Activated CD4-positive, alpha-beta T cell treated with anti-CD3 and anti-CD28 coated beads for 36 hours (primary cell): ENCODE measurements around the gene ZNF69. TPM values are rescaled to one million over a fixed set of nuclear protein-coding genes. Genes with fewer than 3 reads are reported as not detected.
"Not testable (repeated sequence)": the region's sequence is repeated elsewhere in the genome, so short reads cannot be mapped to it uniquely, and the experiment has no call there.

Experiments used
- ATAC-seq: fragments of 200-7000 bp; cut with Tn5 transposase; one replicate; pipeline ENCODE4 v1.10.0; 2021; ENCODE audit warnings: mild to moderate bottlenecking, moderate library complexity
- CTCF ChIA-PET: fragments of 350-600 bp; sonication (Branson Sonifier 250); formaldehyde crosslinking; loops from one replicate; lab custom pipeline; 2021; ENCODE audit warnings: antibody characterized with exemption; lab: Charles Lee
- POLR2A ChIA-PET: fragments of 350-600 bp; sonication (Branson Sonifier 250); formaldehyde crosslinking; loops from one replicate; lab custom pipeline; 2021; ENCODE audit warnings: antibody characterized with exemption, inconsistent platforms; lab: Charles Lee
- DNase-seq: peaks from one replicate; pipeline ENCODE4 v3.0.0-alpha.2; 2020
- H3K27ac Mint-ChIP-seq: one replicate; pipeline ENCODE4 v1.8.0; 2021; ENCODE audit warnings: mixed read lengths
- H3K27me3 Mint-ChIP-seq: one replicate; pipeline ENCODE4 v1.8.0; 2021; ENCODE audit warnings: mixed read lengths
- H3K36me3 Mint-ChIP-seq: one replicate; pipeline ENCODE4 v1.8.0; 2021; ENCODE audit warnings: low read depth, mixed read lengths
- H3K4me1 Mint-ChIP-seq: one replicate; pipeline ENCODE4 v1.8.0; 2021; ENCODE audit warnings: mixed read lengths
- H3K4me3 Mint-ChIP-seq: one replicate; pipeline ENCODE4 v1.8.0; 2021; ENCODE audit warnings: mild to moderate bottlenecking, moderate library complexity, mixed read lengths
- H3K9me3 Mint-ChIP-seq: one replicate; pipeline ENCODE4 v1.8.0; 2021; ENCODE audit warnings: low read depth, mixed read lengths
- intact Hi-C, 2 experiments: fragments of 100-400 bp; cut with DNase I in 1 of 2; cut with micrococcal nuclease in 1 of 2; formaldehyde crosslinking; loops; one replicate each; pipeline versions ENCODE4 v1.14.2 to v1.15.1; 2022 to 2024; cut with DNase I, micrococcal nuclease
- total RNA-seq, 2 experiments: library from RNA; stranded (reverse); gene quantifications; one replicate each; pipeline ENCODE4 v1.2.3, GENCODE V29; 2021

ZNF69 gene
- total RNA-seq, result 1 to 10 TPM; 2.4 to 2.5 TPM

DNA sequence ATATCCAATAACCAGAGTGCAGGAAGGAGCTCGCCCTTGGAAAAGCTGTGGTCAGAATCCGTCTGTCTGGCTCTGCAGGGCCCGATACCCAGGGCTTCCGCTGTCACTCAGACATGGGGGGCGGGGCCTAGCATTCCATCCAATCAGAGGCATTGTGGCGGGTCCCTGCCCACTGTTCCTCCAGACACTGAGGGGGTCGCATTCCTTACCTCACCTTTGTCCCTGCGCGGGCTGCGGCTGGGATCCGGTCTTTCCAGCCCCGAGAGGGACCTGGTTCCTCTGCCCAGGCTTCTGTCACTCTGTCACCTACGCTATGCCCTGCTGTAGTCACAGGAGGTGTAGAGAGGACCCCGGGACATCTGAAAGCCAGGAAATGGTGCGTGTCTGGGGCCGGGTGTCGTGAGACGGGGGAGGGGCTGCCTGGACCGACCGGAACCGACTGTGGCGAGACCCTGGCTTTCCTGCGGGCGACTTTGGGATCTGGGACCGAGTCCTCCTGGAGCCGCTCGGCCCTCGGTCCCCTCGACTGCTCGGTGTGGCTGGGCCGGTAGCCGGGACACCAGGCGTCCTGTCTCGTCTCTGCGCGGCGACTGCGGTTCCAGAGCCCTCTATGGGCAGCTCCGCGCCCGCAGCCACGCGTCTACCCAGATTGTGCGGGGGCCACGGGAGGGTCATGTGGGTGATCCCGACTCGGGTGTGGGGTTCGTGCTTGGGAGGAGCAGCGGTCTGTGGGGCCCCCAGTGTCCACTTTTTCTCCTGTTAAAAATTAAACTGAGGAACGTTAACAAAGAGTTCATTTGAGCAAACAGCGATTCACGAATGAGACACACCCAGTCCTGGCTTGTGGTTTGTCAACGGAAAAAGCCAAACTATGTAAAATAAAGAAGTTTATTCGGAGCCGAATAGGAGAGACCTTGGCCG lies at the start of gene ZNF69:
Gene ZNF69, plus strand, starts transcription at position 172 of the 921 bp plus-strand sequence. Its CDS starts 142 bp downstream, at position 314.
- ChIA-PET POLR2A (interaction anchor here (0.6 kb wide), 1 partner anchor 275 kb away, joined by 10 read pairs; the partner anchor contains the start of gene ZNF136), CTCF (interaction anchor here (2.4 kb wide), 1 partner anchor 90 kb away, joined by 6 read pairs; the partner anchor contains the start of gene ZNF491)
- Mint-ChIP-seq H3K4me3 (peak within 1 kb of the TSS; percentile 83), H3K36me3 (no peaks in the 10 kb centered on the region), H3K27ac (peak within 1 kb of the TSS; percentile 84), H3K9me3 (no peaks in the 10 kb centered on the region), H3K4me1 (peaks cover 20% of the 10 kb centered on the region), H3K27me3 (no peaks in the 10 kb centered on the region)
- DNase-seq, result peak; percentile 78
- peak; percentile 92 for ATAC-seq
- intact Hi-C loops, result loop anchor here in 1 of 2 experiments (1.0 kb wide), 1 partner anchor 36 kb away; no protein-coding TSS in a partner anchor

DNA sequence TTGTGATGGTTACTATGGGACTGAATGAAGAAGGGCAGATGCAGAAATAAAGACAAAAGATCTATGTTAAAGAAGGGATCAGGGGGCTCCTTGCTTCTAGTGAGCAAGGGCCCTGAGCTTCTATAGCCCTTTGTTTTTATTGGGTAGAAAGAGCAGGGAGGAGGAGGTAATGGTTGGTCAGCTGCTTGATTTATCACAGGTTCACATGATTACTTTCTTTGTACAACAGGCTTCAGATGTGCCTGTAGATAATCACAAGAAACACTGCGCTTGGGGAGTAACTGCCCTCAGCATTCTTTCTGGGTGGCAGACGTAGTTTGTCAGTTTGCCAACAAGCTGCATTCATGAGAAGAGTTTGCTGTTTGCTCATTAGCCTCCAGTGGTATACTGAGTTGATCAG lies 43.9 kb upstream of the ZNF69 start:
- Mint-ChIP-seq H3K4me3 (no peak overlapping the region), H3K4me1 (peaks cover 12% of the 10 kb centered on the region), H3K27ac (no peak overlapping the region), H3K36me3 (no peaks in the 10 kb centered on the region), H3K9me3 (peaks cover 8% of the 10 kb centered on the region), H3K27me3 (no peaks in the 10 kb centered on the region)
- DNase-seq (no peak), ATAC-seq (no peak)
- intact Hi-C loops, result no loop called here
- ChIA-PET CTCF (no interaction called here), POLR2A (no interaction called here)

DNA sequence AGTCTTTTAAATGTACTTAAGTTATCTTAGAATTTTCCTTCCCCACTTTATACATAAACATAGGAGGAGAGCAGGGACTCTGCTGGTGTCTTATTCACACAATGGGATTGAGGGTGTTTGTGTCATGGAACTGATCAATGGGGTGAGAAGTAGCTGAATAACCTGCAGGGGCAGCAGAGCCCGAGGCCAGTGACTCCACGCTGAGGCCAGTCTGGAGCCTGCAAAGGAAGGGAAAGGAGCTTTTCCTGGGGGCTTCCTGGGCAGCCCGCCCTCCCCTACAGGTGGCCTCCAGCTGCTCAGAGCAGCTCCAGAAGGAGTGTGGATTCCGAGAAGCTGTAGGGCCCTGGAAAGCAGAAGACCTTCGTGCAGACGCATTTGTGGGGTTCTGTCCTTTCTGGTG lies 40.0 kb upstream of the ZNF69 start:
- H3K27me3 Mint-ChIP-seq, H3K27ac Mint-ChIP-seq, H3K9me3 Mint-ChIP-seq, DNase-seq, H3K4me3 Mint-ChIP-seq, POLR2A ChIA-PET, ATAC-seq: not testable (repeated sequence)
- intact Hi-C loops, result loop anchor here (1.0 to 5.0 kb wide), 6 partner anchors 33 to 294 kb away; partner anchors contain the start of genes ZNF440 (in 2 of the 2) and ZNF491 (in 1 of the 2)
- CTCF ChIA-PET, result interaction anchor here (0.6 to 2.1 kb wide), 2 partner anchors 49 to 377 kb away, joined by 4 to 10 read pairs; partner anchors contain the start of gene ZNF491
- peaks cover 30% of the 10 kb centered on the region for H3K4me1 Mint-ChIP-seq
- peaks cover 21% of the 10 kb centered on the region for H3K36me3 Mint-ChIP-seq

DNA sequence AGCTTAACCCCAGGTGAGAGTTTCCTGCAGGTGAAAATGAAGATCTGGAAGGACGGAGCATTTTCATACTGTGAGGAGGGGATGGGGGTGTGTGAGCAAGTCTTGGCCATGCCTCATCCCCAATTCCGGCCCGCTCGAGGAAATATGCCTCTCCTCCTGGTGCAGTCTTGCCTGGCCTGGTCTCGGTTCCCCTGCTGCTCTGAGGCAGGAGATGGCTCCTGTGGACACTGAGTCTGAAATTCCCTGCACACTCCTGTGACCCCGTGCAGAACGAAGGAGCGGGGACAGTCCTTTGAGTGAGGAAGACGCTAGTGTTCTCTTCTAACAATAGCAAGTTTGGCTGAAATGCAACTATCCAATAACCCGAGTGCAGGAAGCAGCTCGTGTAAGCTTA lies 39.4 kb upstream of the ZNF69 start:
- H3K27ac Mint-ChIP-seq, result peak overlapping the region; percentile 83
- ChIA-PET CTCF (interaction anchor here (0.6 to 2.1 kb wide), 2 partner anchors 50 to 693 kb away, joined by 4 to 10 read pairs; partner anchors contain the start of gene ZNF491), POLR2A (no interaction called here)
- peaks cover 26% of the 10 kb centered on the region for H3K4me1 Mint-ChIP-seq
- peaks cover 25% of the 10 kb centered on the region for H3K36me3 Mint-ChIP-seq
- no peaks in the 10 kb centered on the region for H3K27me3 Mint-ChIP-seq
- H3K4me3 Mint-ChIP-seq, result peak overlapping the region; percentile 80
- intact Hi-C loops, result loop anchor here (1.0 to 5.0 kb wide), 6 partner anchors 34 to 293 kb away; partner anchors contain the start of genes ZNF440 (in 2 of the 2) and ZNF491 (in 1 of the 2)
- H3K9me3 Mint-ChIP-seq, result peaks cover 6% of the 10 kb centered on the region
- no peak for ATAC-seq
- no peak for DNase-seq

DNA sequence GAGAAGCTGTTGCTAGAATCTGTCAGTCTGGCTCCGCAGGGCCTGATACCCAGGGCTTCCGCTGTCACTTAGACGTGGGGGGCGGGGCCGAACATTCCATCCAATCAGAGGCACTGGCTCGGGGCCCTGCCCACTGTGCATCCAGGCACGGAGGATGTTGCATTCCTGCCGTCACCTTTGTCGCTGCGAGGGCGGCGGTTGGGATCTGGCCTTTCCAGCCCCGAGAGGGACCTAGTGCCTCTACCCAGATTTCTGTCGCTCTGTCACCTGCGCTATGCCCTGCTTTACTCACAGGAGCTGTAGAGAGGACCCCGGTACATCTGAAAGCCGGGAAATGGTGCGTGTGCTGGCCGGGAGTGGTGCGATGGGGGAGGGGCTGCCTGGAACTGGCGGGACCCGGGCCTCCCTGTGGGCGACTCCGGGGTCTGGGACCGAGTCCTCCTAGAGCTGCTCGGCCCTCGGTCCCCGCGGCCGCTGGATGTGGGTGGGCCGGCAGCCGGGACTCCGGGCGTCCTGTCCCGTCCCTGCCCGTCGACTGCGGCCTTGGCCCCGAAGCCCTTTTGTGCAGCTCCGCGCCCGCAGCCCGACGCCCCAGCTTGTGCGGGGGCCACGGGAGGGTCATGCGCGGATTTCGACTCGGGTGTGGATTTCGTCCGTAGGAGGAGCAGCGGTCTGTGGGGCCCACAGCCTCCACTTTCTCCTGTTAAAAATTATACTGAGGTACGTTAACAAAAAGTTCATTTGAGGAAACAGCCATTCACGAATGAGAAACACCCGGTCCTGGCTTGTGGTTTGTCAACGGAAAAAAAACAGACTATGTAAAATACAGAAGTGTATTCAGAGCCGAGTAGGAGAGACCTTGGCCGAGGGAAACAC lies 38.8 kb upstream of the ZNF69 start, which contains the start of gene ZNF439:
Gene ZNF439, plus strand, starts transcription at position 133 of the 876 bp plus-strand sequence. Its CDS starts 142 bp downstream, at position 275.
- DNase-seq (peak; percentile 96), ATAC-seq (peak; percentile 100)
- H3K4me1 Mint-ChIP-seq, result peaks cover 23% of the 10 kb centered on the region
- H3K36me3 Mint-ChIP-seq, result peaks cover 30% of the 10 kb centered on the region
- ChIA-PET CTCF (interaction anchor here (0.6 to 2.1 kb wide), 2 partner anchors 51 to 692 kb away, joined by 4 to 10 read pairs; partner anchors contain the start of gene ZNF491), POLR2A (no interaction called here)
- H3K4me3 Mint-ChIP-seq, result peak within 1 kb of the TSS; percentile 80
- intact Hi-C loops, result loop anchor here (1.0 to 5.0 kb wide), 6 partner anchors 35 to 292 kb away; partner anchors contain the start of genes ZNF440 (in 2 of the 2) and ZNF491 (in 1 of the 2)
- H3K9me3 Mint-ChIP-seq, result peaks cover 3% of the 10 kb centered on the region
- H3K27ac Mint-ChIP-seq, result peak within 1 kb of the TSS; percentile 85
- H3K27me3 Mint-ChIP-seq, result no peaks in the 10 kb centered on the region

DNA sequence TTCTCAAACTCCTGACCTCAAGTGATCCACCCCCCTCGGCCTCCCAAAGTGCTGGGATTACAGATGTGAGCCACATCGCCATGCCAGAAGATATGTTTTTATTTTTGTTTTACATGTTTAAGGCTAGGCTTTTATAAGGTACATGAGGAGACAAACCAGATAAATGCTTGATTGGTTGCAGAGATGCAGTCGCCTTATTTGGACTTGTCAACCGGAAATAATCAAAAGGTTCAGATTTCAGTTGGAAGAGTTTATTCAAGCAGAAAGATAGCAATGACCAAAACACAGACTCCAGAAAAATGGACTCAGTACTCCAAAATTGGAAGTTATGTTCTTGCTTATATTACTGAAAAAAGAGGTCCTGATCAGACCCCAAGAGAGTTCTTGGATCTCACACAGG lies 37.3 kb upstream of the ZNF69 start:
- Mint-ChIP-seq H3K9me3 (peaks cover 11% of the 10 kb centered on the region), H3K4me1 (peaks cover 23% of the 10 kb centered on the region), H3K4me3 (peak overlapping the region; percentile 80), H3K36me3 (peaks cover 39% of the 10 kb centered on the region)
- H3K27me3 Mint-ChIP-seq, H3K27ac Mint-ChIP-seq, ATAC-seq, CTCF ChIA-PET, DNase-seq, intact Hi-C loops: not testable (repeated sequence)
- POLR2A ChIA-PET, result interaction anchor here (0.6 kb wide), 1 partner anchor 13 kb away, joined by 3 read pairs; no protein-coding TSS in a partner anchor

DNA sequence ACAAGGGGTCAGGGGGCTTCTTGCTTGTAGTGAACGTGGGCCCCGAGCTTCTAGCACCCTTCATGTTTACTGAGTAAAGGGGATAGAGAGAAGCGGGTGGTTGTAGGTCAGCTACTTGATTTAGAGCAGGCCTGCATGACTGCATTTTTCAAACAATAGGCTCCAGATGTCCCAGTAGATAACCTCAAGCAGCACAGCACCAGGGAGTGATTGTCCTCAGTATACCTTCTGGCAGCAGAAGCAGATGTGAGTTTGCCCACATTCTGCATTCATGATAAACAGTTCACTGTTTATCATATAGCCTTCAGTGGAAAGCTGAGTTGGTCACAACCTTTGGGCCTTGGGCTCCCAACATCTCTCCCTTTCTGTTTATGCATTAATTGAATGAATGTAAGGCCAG lies 34.2 kb upstream of the ZNF69 start:
- POLR2A ChIA-PET, result no interaction called here
- intact Hi-C loops, result no loop called here
- peaks cover 37% of the 10 kb centered on the region for H3K9me3 Mint-ChIP-seq
- CTCF ChIA-PET, result no interaction called here
- peaks cover 19% of the 10 kb centered on the region for H3K4me1 Mint-ChIP-seq
- DNase-seq (no peak), ATAC-seq (no peak)
- H3K4me3 Mint-ChIP-seq, result no peak overlapping the region
- no peaks in the 10 kb centered on the region for H3K27me3 Mint-ChIP-seq
- H3K27ac Mint-ChIP-seq, result no peak overlapping the region
- H3K36me3 Mint-ChIP-seq, result peaks cover 63% of the 10 kb centered on the region

DNA sequence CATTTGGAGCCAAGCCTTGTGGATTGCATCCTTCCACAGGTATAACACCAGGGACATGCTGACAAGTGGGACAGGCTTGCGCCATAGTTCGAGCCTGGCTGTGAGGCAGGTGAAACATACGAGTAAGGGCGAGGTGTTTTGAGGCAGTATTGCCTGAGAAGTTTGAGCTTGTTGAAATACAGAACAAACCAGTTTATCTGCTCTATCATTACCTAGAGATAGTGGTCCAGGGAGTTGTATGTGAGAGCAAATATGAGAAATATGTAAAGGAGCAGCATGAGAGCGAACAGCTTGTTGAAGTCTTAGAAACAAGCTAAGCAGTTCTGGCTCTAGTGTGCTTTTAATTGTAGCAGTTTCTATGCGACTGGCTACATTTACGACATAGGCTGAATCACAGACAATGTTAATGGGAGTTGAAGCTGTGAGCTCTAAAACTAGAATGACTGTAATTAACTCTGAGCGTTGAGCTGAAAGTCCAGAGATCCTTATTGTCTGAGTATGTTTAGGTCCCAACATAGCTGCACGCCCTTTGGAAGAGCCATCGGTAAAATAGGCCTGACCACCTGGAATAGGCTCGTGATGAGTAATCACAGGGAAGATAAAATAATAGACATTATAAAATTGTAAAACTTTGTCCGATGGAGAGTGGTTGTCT lies 30.9 kb upstream of the ZNF69 start:
- Mint-ChIP-seq H3K27me3 (no peaks in the 10 kb centered on the region), H3K27ac (no peak overlapping the region), H3K36me3 (peaks cover 71% of the 10 kb centered on the region), H3K4me1 (no peaks in the 10 kb centered on the region), H3K9me3 (peaks cover 65% of the 10 kb centered on the region), H3K4me3 (no peak overlapping the region)
- no peak for DNase-seq
- no peak for ATAC-seq
- ChIA-PET POLR2A (no interaction called here), CTCF (interaction anchor here (0.6 to 1.3 kb wide), 3 partner anchors 59 to 242 kb away, joined by 3 to 5 read pairs (median 5); partner anchors contain the start of gene ZNF491)
- intact Hi-C loops, result no loop called here

DNA sequence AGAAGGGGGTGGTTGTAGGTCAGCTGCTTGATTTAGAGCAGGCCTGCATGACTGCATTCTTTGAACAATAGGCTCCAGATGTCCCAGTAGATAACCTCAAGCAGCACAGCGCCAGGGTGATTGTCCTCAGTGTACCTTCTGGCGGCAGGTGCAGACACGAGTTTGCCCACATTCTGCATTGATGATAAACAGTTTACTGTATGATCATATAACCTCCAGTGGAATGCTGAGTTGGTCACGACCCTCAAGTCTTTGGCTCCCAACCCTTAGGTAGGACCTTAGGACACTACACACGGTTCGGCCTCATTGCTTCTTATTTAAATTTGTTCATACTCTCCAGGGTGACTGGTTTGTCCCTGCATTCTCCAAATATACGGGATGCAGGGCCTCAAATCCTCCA lies 26.9 kb upstream of the ZNF69 start:
- H3K27me3 Mint-ChIP-seq, result no peaks in the 10 kb centered on the region
- H3K27ac Mint-ChIP-seq, result no peak overlapping the region
- no peak for DNase-seq
- H3K4me1 Mint-ChIP-seq, result no peaks in the 10 kb centered on the region
- peaks cover 79% of the 10 kb centered on the region for H3K36me3 Mint-ChIP-seq
- no peak for ATAC-seq
- intact Hi-C loops, result no loop called here
- CTCF ChIA-PET, result no interaction called here
- peaks cover 71% of the 10 kb centered on the region for H3K9me3 Mint-ChIP-seq
- POLR2A ChIA-PET, result no interaction called here
- H3K4me3 Mint-ChIP-seq, result no peak overlapping the region

DNA sequence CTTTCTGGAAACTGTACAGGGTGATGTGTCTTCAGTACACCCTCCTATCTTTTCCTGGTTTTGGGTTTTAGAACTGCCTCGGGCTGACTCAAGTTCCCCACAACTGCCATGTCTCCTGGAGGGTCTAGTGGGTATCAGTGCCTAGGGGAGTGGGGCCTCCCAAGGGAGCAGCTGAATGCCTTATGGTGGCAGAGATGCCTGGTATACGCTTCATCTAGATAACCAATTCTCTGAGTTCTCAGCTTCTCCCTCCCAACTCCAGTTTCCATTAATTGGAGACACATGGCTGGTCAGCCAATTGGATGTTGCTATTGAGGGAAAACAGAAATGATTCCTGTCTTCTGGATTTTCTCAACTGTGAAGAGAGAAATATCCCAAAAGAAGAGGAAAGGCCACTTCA lies 26.3 kb upstream of the ZNF69 start:
- Mint-ChIP-seq H3K36me3 (peaks cover 79% of the 10 kb centered on the region), H3K4me3 (no peak overlapping the region), H3K27me3 (no peaks in the 10 kb centered on the region), H3K9me3 (peaks cover 70% of the 10 kb centered on the region), H3K27ac (no peak overlapping the region), H3K4me1 (no peaks in the 10 kb centered on the region)
- ChIA-PET POLR2A (no interaction called here), CTCF (no interaction called here)
- no peak for DNase-seq
- ATAC-seq, result no peak
- intact Hi-C loops, result no loop called here
